AG10803 (cell line): Measurements from ENCODE around the gene MTCH1.

ENCODE experiments used
- DNase-seq: peaks from one replicate; pipeline ENCODE4 v3.0.0; 2010; ENCODE audit warnings: low read depth
- H3K4me3 ChIP-seq: 2 replicates; pipeline ENCODE4 v1.5.1; 2011; ENCODE audit warnings: mild to moderate bottlenecking, low read length, control low read depth
- TF ChIP-seq, protein P1 (sequence below): conservative IDR thresholded peaks from 2 replicates; pipeline ENCODE4 v1.5.1; 2011; ENCODE audit warnings: mild to moderate bottlenecking, low read length, control low read depth, inconsistent platforms

The MTCH1 gene, protein sequence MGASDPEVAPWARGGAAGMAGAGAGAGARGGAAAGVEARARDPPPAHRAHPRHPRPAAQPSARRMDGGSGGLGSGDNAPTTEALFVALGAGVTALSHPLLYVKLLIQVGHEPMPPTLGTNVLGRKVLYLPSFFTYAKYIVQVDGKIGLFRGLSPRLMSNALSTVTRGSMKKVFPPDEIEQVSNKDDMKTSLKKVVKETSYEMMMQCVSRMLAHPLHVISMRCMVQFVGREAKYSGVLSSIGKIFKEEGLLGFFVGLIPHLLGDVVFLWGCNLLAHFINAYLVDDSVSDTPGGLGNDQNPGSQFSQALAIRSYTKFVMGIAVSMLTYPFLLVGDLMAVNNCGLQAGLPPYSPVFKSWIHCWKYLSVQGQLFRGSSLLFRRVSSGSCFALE

DNA sequence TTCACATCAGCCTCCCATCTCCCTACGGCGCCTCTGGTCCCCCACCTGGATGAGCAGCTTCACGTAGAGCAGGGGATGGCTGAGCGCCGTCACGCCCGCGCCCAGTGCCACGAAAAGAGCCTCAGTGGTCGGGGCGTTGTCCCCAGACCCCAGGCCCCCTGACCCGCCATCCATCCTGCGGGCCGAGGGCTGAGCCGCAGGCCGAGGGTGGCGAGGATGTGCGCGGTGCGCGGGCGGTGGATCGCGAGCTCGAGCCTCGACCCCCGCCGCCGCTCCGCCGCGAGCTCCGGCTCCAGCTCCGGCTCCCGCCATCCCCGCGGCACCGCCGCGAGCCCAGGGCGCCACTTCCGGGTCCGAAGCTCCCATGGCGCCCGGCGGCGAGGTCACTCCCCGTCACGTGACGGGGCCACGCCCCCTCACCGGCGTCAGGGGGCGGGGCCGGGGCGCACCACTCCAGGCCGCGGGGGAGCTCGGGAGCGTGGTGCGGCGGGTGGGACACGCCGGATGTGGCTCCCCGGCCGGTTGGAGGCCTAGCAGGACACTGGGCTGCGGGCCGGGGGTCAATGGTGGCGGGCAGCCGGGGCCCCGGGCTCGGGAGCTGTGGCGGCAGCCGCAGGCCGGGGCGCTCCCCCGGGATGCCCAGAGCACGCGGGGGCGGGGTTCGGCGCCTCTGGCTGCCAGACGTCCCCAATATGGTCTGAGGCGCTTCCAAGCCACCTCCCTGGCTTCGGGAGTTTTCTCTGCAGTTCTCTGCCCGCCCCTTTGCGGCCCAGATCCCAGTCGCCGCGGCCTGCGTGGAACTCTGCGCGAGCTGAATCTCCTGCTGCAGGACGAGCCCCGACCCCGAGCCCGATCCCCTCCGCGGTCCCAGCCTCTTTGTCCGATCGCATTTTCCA, at the start of gene MTCH1:
MTCH1 (minus strand) TSS at position 389 of the 896 bp plus-strand sequence; CDS start at position 366, 23 bp downstream.
- TF ChIP-seq, protein P1, sequence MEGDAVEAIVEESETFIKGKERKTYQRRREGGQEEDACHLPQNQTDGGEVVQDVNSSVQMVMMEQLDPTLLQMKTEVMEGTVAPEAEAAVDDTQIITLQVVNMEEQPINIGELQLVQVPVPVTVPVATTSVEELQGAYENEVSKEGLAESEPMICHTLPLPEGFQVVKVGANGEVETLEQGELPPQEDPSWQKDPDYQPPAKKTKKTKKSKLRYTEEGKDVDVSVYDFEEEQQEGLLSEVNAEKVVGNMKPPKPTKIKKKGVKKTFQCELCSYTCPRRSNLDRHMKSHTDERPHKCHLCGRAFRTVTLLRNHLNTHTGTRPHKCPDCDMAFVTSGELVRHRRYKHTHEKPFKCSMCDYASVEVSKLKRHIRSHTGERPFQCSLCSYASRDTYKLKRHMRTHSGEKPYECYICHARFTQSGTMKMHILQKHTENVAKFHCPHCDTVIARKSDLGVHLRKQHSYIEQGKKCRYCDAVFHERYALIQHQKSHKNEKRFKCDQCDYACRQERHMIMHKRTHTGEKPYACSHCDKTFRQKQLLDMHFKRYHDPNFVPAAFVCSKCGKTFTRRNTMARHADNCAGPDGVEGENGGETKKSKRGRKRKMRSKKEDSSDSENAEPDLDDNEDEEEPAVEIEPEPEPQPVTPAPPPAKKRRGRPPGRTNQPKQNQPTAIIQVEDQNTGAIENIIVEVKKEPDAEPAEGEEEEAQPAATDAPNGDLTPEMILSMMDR, result no peak
- H3K4me3 ChIP-seq, result peak within 1 kb of the TSS; percentile 99
- DNase-seq, result peak; percentile 92

DNA sequence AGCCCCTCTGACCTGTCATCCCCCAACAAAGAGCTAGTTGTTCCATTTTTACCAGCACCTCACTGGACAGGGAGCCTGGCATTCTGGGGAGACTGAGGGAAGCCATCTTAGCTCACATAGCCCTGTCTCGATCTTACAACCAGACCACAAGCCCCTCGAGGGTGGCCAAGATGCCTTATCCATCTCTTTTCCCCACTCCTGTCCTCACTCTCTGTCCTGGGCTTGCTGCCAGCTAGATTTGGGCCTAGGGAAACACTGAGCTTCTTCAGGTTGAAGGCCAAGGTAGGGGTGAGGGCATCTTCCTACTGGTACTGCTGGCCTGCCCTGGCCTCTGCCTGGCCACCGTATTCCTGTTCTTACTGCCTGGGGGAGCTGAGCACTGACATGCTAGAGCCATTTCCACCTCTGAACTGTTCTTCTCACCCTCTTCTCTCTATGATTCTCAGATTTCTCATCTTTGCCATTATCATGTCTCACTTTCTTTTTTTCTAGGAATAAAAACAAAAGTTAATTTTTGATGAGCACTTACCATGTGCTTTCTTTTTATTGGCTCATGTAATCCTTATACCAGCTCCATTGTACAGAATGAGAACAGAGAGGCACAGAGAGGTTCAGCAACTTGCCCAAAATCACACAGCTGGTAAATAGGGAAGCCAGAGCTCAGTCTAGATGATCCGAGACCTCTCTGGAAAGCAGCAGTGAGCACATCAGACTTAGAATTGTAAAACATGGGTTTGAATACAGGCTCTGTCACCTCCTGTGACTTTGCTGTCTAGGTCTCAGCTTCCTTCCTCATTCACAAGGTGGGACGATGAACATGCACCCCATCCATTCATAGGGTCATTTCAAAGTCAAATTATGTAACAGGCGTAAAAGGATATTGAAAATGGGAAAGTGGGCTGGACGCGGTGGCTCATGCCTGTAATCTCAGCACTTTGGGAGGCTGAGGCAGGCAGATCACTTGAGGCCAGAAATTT, 48.1 kb upstream of the MTCH1 start:
- H3K4me3 ChIP-seq, result no peak overlapping the region
- DNase-seq, result no peak
- TF ChIP-seq, protein P1, result no peak

DNA sequence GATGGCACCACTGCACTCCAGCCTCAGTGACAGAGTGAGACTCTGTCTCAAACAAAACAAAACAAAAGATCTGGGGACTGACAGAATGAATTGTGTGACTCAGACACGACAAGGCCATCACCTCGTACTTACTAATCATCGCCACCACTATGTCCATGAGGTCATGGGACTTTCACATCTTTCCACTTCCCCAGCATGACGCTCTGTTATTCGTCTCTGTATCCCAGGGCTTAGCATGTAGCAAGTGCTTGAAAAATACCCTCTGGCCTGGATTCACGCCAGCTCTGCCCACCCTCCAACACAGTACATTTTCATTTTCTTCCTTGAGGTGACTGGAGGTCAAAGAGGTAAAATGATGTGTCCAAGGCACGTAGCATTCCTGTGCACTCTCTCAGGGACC, 47.3 kb upstream of the MTCH1 start:
- DNase-seq, result no peak
- TF ChIP-seq, protein P1, result no peak
- no peak overlapping the region for H3K4me3 ChIP-seq

DNA sequence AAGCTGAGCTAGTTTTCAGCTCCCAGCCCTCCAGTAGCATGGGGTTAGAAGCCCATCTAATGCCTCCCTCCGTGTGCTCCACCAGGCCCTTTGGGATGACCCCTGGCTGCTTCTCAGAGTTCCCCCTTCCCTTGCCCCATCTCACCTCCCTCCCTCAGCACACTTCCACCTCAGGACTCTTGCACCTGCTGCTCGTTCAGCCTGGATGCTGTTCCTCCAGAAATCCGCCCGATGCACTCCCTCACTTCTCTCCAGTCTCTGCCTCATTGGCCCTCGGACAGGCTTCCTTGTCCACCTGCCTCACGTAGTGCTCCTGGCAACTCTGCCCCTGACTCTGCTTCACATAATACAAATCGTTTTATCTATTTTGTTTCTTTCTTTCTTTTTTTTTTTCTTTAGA, 46.2 kb upstream of the MTCH1 start:
- no peak overlapping the region for H3K4me3 ChIP-seq
- TF ChIP-seq, protein P1, result no peak
- no peak for DNase-seq

DNA sequence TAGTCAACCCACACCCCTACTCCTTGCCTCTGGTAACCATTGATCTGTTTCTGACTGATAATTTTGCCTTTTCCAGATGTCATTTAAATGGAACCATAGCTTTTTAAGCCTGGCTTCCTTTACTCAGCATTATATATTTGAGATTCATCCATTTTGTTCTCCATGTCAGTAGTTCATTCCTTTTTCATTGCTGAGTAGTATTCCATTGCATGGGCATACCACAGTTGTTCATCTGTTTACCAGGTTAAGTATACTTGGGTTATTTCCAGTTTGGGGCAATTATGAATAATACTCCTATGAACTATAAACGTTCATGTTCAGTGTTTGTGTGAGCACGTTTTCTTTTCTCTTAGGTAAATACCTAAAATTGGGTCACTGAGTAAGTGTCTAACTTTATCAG, 44.6 kb upstream of the MTCH1 start:
- TF ChIP-seq, protein P1, result no peak
- DNase-seq, result no peak
- no peak overlapping the region for H3K4me3 ChIP-seq

DNA sequence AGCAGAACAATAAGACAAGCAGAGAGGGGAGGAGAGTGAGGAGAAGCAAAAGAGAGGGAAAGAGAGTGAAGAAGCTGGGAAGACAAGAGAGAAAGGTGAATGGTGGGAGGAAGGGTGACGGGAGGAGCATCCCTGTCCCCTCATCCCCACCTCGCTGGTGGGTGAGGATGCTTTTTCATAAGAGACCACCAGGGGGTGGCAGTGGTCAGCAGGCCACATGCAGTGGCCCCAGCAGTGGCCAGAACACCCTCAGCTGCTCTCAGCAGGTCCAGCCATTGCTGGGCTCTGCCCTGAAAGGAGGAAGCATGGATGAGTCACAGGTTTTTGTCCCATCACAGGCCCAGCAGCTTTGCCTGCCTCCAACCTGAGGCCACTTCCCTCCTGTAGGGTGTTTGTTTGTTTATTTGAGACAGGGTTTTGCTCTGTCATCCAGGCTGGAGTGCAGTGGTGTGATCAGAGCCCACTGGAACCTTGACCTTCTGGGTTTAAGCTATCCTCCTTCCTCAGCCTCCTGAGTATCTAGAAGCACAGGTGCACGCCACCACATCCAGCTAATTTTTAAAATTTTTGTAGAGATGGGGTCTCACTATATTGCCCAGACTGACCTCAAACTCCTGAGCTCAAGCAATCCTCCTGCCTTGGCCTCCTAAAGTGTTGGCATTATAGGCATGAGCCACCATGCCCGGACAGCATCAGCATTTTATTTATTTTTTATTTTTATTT, 43.4 kb upstream of the MTCH1 start:
- DNase-seq, result peak; percentile 84
- TF ChIP-seq, protein P1, result peak; percentile 75
- H3K4me3 ChIP-seq, result no peak overlapping the region
